HG03135 (cell line): ENCODE data around the gene MTHFD1L.
"Not testable (repeated sequence)": the region's sequence is repeated elsewhere in the genome, so short reads cannot be mapped to it uniquely, and the experiment has no call there.

Source experiments
- ATAC-seq: cut with Tn5 transposase; IDR thresholded peaks from one replicate; pipeline ENCODE4 v1.9.1; 2021; ENCODE audit warnings: mild to moderate bottlenecking, moderate library complexity; ENCODE audit not compliant: unreplicated experiment

The MTHFD1L gene

DNA sequence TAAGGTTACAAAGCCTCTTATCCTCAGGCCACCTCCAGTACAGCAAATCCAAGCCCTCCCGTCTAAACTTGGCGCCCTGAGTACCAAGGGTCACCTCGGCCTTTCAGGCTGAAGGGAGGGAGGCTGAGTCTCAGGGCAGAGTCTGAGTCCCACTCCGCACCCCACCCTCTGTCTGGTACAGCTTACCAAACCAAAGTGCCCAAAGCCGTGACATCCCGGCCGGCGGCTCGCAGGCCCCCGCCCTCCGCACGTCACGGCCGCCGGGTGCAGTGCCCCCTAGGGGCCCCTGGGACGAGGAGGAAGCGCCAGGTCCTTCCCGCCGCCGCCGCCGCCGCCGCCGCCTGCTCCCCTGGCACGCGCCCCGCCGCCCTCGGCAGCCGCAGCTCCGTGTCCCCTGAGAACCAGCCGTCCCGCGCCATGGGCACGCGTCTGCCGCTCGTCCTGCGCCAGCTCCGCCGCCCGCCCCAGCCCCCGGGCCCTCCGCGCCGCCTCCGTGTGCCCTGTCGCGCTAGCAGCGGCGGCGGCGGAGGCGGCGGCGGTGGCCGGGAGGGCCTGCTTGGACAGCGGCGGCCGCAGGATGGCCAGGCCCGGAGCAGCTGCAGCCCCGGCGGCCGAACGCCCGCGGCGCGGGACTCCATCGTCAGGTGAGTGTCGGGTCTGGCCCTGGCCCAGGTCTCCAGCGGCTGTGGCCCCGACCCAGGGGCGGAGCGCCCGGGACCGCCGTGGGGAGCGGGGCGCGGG lies at the start of gene MTHFD1L:
Gene MTHFD1L, plus strand, starts transcription at position 297 of the 741 bp plus-strand sequence. Its CDS starts 121 bp downstream, at position 418.
- peak; percentile 68 for ATAC-seq

DNA sequence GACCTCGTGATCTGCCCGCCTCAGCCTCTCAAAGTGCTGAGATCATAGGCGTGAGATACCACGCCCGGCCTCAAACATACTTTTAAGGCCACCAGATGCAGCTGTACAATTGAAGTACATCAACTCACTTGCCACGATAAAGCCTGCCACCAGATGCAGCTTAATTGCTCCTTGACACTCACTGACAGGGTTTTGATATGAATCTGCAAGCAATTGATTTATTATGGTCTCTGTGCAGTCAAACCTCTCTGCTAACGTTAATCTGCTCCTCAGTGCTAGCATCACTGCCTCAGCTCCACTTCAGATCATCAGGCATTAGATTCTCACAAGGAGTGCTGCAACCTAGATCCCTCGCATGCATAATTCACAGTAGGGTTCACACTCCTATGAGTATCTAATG lies 48.9 kb upstream of the MTHFD1L start:
- not testable (repeated sequence) for ATAC-seq

DNA sequence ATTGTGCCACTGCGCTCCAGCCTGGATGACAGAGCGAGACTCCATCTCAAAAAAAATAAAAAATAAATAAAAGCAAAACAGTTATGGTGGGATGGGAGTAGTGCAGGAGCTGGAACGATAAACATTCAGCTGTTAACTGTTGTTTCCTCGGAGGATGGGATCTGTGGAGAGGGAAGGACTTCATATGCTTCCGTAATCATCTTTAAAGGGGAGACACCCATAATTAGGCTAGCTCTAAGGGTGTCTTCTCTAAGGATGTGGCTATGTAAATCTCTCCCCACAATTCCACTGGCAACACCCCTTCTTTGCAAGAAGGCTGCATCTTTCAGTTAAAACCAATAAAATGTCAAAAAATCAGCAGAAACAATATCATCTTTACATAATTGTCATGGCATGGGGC lies 42.6 kb upstream of the MTHFD1L start:
- ATAC-seq: no peak

DNA sequence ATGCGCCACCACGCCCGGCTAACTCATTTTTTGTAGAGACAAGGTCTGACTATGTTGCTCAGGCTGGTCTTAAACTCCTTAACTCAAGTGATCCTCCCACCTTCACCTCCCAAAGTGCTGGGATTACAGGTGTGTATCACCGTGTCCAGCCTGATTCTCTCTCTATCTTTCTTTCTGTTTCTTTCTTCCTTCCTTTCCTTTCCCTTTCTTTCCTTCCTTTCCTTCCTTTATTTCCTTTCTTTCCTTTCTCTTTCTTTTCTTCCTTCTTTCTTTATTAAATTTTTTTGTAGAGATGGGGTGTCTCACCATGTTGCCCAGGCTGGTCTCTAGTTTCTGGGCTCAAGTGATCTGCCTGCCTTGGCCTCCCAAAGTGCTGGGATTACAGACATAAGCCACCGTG lies 38.7 kb upstream of the MTHFD1L start:
- ATAC-seq: no peak

DNA sequence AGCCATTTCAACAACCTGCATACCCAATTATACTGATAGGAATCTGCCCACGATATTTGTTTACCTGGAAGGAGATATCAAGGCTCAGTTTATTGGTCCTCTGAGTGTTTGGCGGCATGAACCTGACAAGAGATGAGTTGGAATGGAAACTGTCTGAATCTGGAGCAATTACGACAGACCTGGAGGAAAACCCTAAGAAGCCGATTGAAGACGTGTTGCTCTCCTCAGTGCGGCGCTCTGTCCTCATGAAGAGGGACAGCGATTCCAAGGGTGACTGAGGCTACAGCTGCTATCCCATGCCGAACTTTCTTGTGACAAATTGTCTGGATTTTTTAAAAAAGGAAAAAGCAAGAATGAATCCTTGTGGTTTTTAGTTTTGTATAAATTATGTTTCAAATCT lies 37.4 kb upstream of the MTHFD1L start:
- not testable (repeated sequence) for ATAC-seq

DNA sequence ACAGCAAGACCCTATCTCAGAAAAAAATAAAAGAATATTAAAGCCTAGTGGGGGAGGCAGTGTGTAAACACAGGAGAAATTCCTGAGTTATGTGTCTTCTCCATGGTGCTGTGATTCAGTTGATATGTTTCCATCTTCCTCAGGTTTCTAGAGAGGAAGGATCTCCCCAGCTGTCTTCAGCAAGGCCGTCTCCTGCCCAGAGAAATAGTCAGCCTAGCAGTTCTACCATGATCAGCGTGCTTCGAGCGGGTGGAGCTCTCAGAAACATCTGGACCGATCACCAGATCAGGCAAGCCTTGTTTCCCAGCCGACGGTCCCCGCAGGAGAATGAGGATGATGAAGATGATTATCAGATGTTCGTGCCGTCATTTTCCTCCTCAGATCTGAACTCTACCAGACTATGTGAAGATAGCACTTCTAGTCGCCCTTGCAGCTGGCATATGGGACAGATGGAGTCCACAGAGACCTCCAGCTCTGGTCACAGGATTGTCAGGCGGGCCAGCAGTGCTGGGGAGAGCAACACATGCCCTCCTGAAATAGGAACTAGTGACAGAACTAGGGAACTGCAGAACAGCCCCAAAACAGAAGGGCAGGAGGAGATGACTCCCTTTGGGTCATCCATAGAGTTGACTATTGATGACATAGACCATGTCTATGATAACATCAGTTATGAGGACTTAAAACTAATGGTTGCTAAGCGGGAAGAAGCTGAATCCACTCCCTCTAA lies 34.9 kb upstream of the MTHFD1L start:
- no peak for ATAC-seq

DNA sequence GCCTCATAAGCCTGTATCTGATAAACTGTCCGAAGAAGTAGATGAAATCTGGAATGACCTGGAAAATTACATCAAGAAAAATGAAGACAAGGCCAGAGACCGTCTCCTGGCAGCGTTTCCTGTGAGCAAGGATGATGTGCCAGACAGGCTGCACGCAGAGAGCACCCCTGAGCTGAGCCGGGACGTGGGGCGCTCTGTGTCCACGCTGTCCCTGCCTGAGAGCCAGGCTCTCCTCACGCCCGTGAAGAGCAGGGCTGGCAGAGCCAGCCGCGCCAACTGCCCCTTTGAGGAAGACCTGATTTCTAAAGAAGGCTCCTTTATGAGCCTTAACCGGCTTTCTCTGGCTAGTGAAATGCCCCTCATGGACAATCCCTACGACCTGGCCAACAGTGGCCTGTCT lies 33.9 kb upstream of the MTHFD1L start:
- ATAC-seq: no peak

DNA sequence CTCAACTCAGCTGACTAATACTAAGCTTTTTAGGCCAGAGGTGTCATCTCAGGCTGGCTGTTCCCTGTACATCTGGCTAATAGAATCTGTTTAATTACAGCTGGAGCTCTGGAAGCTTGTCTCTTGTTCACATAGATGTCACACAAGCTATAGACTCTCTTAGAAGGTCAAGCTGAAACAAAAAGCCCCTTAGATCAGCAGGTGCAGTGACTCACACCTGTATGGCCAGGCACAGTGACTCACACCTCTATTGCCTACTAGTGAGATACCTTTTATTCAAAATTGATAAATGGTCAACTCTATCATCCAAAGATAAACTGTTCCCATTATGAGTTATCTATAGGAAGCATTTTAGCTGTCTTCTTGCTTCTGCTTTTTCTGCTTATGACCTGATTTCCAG lies 29.9 kb upstream of the MTHFD1L start:
- no peak for ATAC-seq

DNA sequence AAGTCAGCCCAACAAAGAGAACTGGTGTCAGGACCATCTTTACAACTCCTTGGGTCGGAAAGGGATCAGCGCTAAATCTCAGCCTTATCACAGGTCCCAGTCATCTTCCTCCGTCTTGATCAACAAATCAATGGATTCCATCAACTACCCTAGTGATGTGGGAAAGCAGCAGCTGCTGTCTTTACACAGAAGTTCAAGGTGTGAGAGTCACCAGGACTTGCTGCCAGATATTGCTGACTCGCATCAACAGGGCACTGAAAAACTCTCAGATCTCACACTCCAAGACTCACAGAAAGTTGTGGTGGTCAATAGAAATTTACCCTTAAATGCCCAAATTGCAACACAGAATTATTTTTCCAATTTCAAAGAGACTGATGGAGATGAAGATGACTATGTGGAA lies 25.3 kb upstream of the MTHFD1L start:
- ATAC-seq: no peak

DNA sequence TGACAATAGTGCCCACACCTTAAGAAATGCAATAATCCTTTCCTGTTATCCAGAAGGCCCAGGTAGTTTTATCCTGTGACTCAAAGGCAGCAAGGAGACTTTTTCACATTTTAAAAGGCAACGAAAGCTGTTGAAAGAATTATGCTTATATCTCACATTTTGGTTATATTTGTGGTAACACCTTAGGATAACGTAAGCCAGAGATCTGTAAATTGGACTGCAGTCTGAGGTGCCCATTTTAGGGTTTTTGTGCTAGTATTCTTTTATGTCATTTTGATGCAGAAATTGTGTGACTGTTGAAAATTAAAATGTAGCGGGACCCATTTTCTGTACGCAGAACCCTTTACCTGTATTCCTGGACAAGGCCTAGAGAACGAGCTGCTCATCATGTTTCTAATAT lies 24.3 kb upstream of the MTHFD1L start:
- no peak for ATAC-seq

DNA sequence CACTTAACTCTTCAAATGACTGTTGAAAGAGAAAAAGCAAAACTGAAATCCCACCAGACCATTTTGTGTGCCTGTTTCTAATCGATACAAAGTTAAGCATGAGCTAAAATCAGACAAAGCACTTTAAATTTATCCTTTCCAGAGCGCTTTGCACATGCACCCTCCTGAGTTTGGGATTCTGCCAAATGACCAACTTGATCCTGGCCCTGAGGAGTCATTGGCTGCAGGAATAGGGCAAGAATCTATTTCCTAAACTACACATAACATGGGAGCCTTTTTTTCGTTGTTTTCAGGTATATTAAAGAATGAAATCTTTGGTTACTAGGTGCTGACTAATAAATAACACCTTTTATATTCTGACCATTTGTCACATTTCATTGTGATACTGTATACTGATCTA lies 23.8 kb upstream of the MTHFD1L start:
- no peak for ATAC-seq

DNA sequence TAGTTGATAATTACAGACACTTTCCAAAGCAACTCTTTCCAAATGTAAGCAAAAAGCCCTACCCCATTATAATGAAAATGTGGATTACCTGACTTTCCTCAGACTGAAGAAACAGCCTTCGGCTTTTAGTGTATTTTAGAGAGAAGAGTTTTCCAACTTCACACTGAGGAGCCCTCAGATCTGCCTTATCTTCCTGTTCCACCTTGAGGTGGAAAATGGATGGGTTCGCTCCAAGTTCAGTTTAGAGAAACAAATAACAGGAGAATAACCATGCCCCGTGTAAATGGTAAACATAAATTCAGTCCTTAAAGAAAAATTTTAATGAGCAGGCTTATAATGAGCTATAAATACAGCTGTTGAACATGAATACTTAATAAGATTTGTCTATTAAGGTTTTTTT lies 21.1 kb upstream of the MTHFD1L start:
- no peak for ATAC-seq

DNA sequence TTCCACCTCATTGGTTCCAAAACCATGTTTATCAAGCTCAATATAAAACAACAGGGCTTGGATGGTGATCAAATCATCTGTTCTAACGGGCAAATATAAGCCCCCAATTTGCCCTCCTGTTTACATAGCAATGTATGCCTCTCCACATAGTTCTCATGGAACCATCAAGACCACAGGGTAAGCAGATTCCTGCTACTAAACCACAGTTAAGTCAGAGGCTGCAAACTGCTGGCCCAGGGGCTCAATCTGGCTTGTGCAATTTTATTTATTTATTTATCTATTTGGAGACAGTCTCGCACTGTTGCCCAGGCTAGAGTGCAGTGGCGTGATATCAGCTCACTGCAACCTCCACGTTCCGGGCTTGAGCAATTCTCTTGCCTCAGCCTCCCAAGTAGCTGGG lies 18.9 kb upstream of the MTHFD1L start:
- no peak for ATAC-seq

DNA sequence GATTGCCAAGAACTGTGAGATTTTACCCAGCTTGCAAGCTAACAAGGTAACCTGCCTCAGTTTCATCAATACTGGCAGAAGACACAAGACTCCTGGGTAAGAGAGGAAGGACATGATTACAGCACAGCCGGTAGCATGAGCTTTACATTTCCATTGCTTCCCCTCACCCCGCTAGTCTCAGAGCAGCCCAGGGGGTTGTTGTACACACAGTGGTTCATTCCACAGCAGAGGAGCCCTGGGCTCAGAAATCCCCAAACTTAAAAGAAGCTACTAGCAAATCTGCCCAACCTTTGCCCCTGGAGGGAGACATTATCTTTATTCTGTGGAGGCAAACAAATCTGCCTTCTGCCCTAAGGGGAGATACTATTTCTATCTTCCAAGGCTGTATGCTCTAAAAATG lies 17.1 kb upstream of the MTHFD1L start:
- ATAC-seq: no peak

DNA sequence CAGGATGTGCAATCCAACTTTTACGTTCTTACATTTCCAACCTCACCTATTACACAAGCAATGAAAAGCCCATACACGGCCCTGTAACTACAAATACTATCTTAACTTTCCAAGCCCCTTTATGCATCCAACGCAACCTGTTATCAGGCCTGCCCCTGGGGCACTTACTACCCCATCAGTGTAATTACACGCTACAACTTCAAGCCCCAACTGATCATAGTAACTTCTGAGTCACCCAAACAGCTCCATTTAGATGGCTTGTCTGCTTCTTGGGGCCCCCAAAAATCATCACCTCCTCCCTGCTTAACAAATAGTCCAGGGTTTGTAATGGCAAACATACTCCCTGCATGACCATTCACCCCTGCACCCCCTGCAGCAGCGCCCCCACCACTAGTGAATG lies 11.1 kb upstream of the MTHFD1L start:
- not testable (repeated sequence) for ATAC-seq

DNA sequence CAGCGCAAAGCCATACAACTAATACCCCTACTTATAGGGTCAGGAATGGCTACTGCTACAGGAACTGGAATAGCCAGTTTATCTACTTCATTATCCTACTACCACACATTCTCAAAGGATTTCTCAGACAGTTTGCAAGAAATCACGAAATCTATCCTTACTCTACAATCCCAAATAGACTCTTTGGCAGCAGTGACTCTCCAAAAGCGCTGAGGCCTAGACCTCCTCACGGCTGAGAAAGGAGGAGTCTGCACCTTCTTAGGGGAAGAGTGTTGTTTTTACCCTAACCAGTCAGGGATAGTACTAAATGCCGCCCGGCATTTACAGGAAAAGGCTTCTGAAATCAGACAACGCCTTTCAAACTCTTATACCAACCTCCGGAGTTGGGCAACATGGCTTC lies 10.3 kb upstream of the MTHFD1L start:
- not testable (repeated sequence) for ATAC-seq

DNA sequence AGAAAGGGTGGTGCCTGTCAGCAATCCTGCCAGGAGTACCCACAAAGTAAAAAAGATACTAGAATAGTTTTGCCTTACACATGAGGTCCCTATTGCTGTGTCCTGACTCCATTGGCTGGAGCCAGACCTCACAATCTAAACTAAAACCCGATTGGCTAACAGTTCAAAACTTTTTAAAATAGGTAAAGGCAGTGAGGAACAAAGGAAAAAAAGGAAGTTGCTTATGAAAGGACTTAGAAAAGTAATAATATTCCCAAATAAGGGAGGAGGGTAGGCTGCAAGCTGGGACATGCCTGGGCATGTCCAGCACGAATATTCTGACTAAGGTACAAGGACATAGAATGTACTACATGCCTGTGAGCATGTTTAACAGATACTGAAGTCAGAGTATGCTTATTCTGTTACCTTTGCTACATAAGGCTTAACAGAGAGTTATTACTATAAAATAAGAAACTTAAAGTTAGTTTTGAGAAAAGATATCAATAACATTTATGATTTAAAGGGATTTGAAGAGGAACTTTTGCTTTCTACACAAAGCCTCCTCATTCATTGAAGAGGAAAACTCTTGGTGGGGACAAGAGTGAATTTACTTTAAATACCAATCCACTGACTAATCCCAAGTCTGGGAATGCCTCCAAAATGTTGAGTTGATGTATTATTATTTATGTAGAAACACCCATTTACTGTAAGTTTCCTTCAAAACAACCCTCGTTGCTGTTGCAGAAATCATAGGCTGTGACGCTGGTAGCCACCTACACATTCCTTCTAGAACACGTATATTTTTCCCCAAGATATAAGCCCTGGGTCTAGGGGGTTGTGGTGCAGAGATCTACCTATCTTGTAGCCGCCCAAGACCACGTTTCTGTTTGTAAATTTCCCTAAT lies 8.2 kb upstream of the MTHFD1L start:
- no peak for ATAC-seq

DNA sequence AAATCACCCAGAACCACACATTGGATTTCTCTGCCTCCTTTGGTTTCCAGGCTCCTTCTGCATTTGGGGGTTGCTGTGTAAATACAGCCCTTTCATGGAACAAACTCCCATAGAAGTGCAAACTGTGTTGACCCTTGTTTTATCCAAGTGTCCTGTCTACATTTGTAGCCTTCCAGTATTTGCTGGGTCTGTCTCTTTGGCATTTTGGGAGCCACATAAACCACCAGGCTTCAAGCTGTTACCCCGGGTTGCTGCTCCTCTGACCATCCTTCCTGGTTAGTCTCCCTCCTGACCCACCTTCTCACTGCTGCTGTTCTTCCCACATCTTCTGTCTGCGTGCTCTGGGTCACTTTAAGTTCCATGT lies 7.6 kb upstream of the MTHFD1L start:
- ATAC-seq: no peak

DNA sequence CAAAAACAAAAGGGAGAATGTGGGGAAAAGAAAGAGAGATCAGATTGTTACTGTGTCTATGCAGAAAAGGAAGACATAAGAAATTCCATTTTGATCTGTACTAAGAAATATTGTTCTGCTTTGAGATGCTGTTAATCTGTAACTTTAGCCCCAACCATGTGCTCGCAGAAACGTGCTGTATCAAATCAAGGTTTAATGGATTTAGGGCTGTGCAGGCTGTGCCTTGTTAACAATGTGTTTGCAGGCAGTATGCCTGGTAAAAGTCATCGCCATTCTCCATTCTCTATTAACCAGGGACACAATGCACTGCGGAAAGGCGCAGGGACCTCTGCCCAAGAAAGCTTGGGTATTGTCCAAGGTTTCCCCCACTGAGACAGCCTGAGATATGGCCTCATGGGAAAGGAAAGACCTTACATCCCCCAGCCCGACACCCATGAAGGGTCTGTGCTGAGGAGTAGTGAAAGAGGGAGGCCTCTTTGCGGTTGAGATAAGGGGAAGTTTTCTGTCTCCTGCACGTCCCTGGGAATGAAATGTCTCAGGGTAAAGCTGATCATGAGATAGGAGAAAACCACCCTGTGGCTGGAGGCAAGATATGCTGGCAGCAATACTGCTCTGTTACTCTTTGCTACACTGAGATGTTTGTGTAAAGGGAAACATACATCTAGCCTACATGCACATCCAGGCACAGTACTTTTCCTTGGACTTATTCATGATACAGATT lies 3.9 kb upstream of the MTHFD1L start:
- ATAC-seq: not testable (repeated sequence)

DNA sequence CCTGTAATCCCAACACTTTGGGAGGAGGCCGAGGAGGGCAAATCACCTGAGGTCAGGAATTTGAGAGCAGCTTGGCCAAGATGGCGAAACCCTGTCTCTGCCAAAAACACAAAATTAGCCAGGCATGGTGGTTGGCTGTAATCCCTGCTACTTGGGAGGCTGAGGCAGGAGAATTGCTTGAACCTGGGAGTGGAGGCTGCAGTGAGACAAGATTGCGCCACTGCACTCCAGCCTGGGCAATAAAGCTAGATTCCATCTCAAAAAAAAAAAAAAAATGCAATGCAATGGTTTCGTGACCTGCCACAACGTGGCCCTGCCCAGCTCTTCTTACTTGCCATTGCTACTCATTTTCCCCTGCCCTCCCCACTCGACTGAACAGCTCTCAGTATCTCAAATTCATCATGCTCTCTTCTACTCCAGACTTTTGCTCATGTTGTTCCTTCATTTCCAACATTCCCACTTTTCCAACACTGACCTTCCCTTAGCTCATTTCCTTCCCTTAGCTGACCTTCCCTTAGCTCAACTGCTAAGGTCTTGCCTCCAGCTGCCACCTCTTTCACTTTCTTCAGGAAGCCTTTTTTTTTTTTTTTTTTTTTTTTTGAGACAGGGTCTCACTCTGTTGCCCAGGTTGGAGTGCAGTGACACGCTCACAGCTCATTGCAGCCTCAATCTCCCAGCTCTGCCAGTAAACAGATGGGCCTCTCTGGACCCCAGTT lies 2.1 kb upstream of the MTHFD1L start:
- no peak for ATAC-seq
